ENCODE data around the gene MACF1. TPM values are rescaled to one million over a fixed set of nuclear protein-coding genes. Genes with fewer than 3 reads are reported as not detected.
"Not testable (repeated sequence)": the region's sequence is repeated elsewhere in the genome, so short reads cannot be mapped to it uniquely, and the experiment has no call there.

The MACF1 gene
- total RNA-seq, 2 experiments from 2014 or later, result 159 to 163 TPM

- CTCF ChIA-PET, result interaction anchor here (0.6 kb wide), 1 partner anchor 150 kb away, joined by 5 read pairs; no protein-coding TSS in a partner anchor
- POLR2A ChIA-PET, result no interaction called here
Observed at GRCh38 chr1:39446986-39447567, 242.6 kb downstream of the MACF1 start.

- POLR2A ChIA-PET, CTCF ChIA-PET: not testable (repeated sequence)
Observed at GRCh38 chr1:39450041-39450440, 245.5 kb downstream of the MACF1 start.

- CTCF ChIA-PET, result interaction anchor here (0.6 kb wide), 1 partner anchor 176 kb away, joined by 3 read pairs; no protein-coding TSS in a partner anchor
- POLR2A ChIA-PET, result no interaction called here
Observed at GRCh38 chr1:39450956-39451606, 246.6 kb downstream of the MACF1 start.

GRCh38 chr1:39452081-39452480 is 247.6 kb downstream of the MACF1 start:
- ChIA-PET CTCF (no interaction called here), POLR2A (interaction anchor here (0.5 kb wide), 1 partner anchor 19 kb away, joined by 3 read pairs; no protein-coding TSS in a partner anchor)

GRCh38 chr1:39452540-39452939 is 248.0 kb downstream of the MACF1 start:
- ChIA-PET POLR2A (interaction anchor here (0.5 kb wide), 1 partner anchor 20 kb away, joined by 3 read pairs; no protein-coding TSS in a partner anchor), CTCF (no interaction called here)

- POLR2A ChIA-PET, result no interaction called here
- CTCF ChIA-PET, result no interaction called here
Observed at GRCh38 chr1:39453603-39454002, 249.1 kb downstream of the MACF1 start.

GRCh38 chr1:39458991-39459390 is 254.5 kb downstream of the MACF1 start:
- ChIA-PET POLR2A (no interaction called here), CTCF (no interaction called here)

- ChIA-PET CTCF (interaction anchor here (0.6 kb wide), 1 partner anchor 534 kb away, joined by 3 read pairs; no protein-coding TSS in a partner anchor), POLR2A (interaction anchor here (0.7 kb wide), 1 partner anchor 79 kb away, joined by 3 read pairs; no protein-coding TSS in a partner anchor)
Observed at GRCh38 chr1:39462074-39462473, 257.6 kb downstream of the MACF1 start.

- POLR2A ChIA-PET, result no interaction called here
- CTCF ChIA-PET, result interaction anchor here (0.6 kb wide), 1 partner anchor 140 kb away, joined by 3 read pairs; no protein-coding TSS in a partner anchor
Observed at GRCh38 chr1:39466413-39467107, 262.1 kb downstream of the MACF1 start.

GRCh38 chr1:39467108-39467720 is 262.7 kb downstream of the MACF1 start:
- CTCF ChIA-PET, result interaction anchor here (0.6 kb wide), 1 partner anchor 410 kb away, joined by 3 read pairs; no protein-coding TSS in a partner anchor
- POLR2A ChIA-PET, result not testable (repeated sequence)

- CTCF ChIA-PET, result interaction anchor here (1.1 kb wide), 1 partner anchor 19 kb away, joined by 4 read pairs; no protein-coding TSS in a partner anchor
Observed at GRCh38 chr1:39469150-39469549, 264.7 kb downstream of the MACF1 start.

GRCh38 chr1:39470040-39470439 is 265.5 kb downstream of the MACF1 start:
- CTCF ChIA-PET, result no interaction called here

More at GRCh38 chr1:39469150-39469549, 264.7 kb downstream of the MACF1 start:
- POLR2A ChIA-PET, result no interaction called here

GRCh38 chr1:39472826-39473225 is 268.3 kb downstream of the MACF1 start:
- CTCF ChIA-PET, result no interaction called here
- POLR2A ChIA-PET, result no interaction called here

More at GRCh38 chr1:39470040-39470439, 265.5 kb downstream of the MACF1 start:
- POLR2A ChIA-PET, result no interaction called here

GRCh38 chr1:39473324-39473723 is 268.8 kb downstream of the MACF1 start:
- CTCF ChIA-PET, result no interaction called here
- POLR2A ChIA-PET, result no interaction called here

- POLR2A ChIA-PET, result no interaction called here
Observed at GRCh38 chr1:39474810-39475209, 270.3 kb downstream of the MACF1 start.

GRCh38 chr1:39475551-39475950 is 271.1 kb downstream of the MACF1 start:
- POLR2A ChIA-PET, CTCF ChIA-PET: not testable (repeated sequence)

More at GRCh38 chr1:39474810-39475209, 270.3 kb downstream of the MACF1 start:
- CTCF ChIA-PET, result interaction anchor here (0.7 kb wide), 1 partner anchor 260 kb away, joined by 3 read pairs; no protein-coding TSS in a partner anchor

GRCh38 chr1:39478126-39478915 is 273.8 kb downstream of the MACF1 start:
- ChIA-PET CTCF (no interaction called here), POLR2A (no interaction called here)

GRCh38 chr1:39481289-39481688 is 276.8 kb downstream of the MACF1 start:
- ChIA-PET CTCF (no interaction called here), POLR2A (no interaction called here)

- ChIA-PET CTCF (no interaction called here), POLR2A (no interaction called here)
Observed at GRCh38 chr1:39483276-39483675, 278.8 kb downstream of the MACF1 start.
